HG03280 (cell line): ENCODE data around the gene ZC3H13.
A peak's percentile ranks its signal among the peaks of the same experiment; 100 is the strongest.

Source experiments
- ATAC-seq: cut with Tn5 transposase; IDR thresholded peaks from one replicate; pipeline ENCODE4 v1.9.1; 2021; ENCODE audit warnings: mild to moderate bottlenecking, moderate library complexity; ENCODE audit not compliant: unreplicated experiment

ZC3H13 gene, protein sequence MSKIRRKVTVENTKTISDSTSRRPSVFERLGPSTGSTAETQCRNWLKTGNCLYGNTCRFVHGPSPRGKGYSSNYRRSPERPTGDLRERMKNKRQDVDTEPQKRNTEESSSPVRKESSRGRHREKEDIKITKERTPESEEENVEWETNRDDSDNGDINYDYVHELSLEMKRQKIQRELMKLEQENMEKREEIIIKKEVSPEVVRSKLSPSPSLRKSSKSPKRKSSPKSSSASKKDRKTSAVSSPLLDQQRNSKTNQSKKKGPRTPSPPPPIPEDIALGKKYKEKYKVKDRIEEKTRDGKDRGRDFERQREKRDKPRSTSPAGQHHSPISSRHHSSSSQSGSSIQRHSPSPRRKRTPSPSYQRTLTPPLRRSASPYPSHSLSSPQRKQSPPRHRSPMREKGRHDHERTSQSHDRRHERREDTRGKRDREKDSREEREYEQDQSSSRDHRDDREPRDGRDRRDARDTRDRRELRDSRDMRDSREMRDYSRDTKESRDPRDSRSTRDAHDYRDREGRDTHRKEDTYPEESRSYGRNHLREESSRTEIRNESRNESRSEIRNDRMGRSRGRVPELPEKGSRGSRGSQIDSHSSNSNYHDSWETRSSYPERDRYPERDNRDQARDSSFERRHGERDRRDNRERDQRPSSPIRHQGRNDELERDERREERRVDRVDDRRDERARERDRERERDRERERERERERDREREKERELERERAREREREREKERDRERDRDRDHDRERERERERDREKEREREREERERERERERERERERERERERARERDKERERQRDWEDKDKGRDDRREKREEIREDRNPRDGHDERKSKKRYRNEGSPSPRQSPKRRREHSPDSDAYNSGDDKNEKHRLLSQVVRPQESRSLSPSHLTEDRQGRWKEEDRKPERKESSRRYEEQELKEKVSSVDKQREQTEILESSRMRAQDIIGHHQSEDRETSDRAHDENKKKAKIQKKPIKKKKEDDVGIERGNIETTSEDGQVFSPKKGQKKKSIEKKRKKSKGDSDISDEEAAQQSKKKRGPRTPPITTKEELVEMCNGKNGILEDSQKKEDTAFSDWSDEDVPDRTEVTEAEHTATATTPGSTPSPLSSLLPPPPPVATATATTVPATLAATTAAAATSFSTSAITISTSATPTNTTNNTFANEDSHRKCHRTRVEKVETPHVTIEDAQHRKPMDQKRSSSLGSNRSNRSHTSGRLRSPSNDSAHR (N-terminal part only)

GRCh38 chr13:46052319-46053161 is at the start of gene ZC3H13:
Gene ZC3H13 (minus strand): TSS chr13:46052746. CDS start chr13:46045507, 7,239 bp downstream.
- peak; percentile 100 for ATAC-seq

GRCh38 chr13:46102255-46102605 is 49.7 kb upstream of the ZC3H13 start:
- no peak for ATAC-seq

GRCh38 chr13:46101484-46102254 is 49.1 kb upstream of the ZC3H13 start:
- no peak for ATAC-seq

DNA sequence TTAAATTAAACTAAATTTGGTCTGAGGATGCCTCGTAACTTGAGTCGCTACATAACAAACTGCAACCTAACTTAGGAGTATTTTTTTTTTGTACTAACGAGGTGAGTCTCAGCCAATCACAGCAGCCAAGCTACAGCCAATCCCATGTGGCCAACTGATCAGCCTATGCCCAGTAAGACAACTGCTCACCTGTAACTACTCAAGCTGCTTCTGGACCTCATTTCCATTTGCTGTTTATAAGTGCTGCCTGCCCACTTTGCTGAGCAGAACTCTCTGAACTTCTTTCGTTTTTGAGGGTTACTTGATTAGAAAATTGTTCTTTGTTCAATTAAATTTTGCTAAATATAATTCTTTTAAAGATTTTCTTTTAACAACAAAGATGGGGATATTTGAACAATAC is 48.5 kb upstream of the ZC3H13 start:
- ATAC-seq, result no peak

- no peak for ATAC-seq
These were observed 47.8 kb upstream of the ZC3H13 start for GRCh38 chr13:46100191-46100815.

DNA sequence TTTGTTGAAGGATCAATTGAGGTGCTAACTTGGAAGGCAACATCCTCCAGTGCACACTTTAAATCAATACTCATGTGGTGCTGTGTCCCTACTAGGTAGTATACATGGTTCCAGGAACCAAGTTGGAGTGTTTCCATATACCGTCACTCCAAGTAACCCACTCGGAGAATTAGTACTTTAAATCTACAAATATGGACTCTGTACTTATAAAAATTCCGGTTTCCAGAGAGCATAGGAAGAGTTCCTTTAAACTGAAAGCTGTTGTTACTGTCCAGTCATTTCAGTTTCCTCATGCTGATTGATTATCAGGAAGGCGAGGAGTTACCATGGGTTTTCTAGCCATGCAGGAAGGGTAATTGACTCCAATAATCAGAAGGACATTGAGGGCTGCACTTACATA is 45.1 kb upstream of the ZC3H13 start:
- no peak for ATAC-seq

GRCh38 chr13:46097015-46097414 is 44.5 kb upstream of the ZC3H13 start:
- no peak for ATAC-seq

DNA sequence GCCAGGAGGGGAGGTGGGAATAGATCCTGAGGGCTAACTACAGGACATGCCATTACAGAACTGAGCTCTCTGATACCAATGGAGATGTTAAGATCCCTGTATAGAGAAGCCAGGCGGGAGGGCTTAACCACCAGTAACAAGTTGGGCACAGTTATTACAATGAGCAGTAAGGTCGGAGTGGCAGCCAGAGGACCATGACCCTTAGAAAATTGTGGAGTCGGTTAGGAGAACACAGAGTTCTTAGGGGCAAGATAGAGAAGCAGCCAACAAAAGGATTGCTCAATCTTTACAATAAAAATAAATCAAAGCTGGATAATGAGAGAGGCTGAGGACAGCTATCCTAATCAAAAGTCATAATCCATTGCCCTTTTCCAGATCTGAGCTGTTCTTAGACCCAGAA is 41.9 kb upstream of the ZC3H13 start:
- ATAC-seq, result no peak

DNA sequence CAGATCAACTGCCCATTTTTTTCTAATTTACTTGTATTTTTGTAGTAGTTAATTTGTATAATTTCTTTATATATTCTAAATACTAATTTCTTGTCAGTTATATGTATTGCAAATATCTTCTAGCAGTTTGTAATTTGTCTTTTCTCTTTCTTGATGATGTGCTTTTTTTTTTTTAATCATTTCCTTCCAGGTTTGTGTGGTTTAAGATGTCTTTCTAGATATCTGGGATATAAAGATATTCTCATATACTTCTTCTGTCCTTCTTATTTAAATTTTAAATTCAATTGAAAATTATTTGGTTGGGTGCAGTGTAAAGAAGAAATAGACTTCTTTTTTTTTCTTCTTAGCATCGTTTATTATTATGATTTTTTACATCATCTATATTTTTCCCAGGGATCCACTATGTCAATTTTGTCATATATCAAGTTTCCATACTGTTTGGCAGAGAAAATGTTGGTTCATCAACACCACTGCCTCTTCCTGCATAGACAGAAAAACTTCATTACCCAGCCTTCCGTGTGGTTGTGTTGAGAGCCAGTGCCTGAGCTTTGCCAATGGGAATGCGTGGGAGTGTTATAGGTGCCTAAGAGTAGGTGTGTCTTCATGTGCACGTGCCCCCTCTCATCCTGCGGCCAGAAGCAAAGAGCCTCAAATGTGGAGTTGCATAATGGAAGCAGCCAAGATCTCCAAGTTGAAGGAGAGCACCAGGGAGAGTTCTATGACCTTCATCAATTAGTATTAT is 36.4 kb upstream of the ZC3H13 start:
- no peak for ATAC-seq

- ATAC-seq, result no peak
These were observed 34.9 kb upstream of the ZC3H13 start for GRCh38 chr13:46087481-46087880.

- ATAC-seq, result no peak
These were observed 34.4 kb upstream of the ZC3H13 start for GRCh38 chr13:46086985-46087384.

- no peak for ATAC-seq
These were observed 33.9 kb upstream of the ZC3H13 start for GRCh38 chr13:46086421-46086922.

DNA sequence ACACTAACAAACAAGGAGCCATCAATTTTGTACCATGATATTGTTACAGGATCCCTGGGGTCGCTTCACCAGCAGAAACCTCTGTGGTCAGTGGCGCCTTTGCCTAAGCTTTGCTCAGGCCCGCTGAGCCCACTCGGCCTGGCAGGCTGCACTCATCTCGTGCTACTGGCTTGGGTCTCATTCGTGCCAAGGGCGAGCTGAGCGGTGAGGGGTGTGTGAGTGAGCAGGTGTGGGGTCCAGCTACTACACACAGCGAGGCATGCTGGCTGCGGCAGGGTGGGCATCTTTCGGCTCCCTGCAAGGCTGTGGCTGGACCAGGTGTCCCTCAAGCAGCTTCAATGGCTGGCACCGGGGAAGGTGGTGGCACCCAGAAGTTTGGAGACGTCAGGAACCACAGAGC is 33.2 kb upstream of the ZC3H13 start:
- no peak for ATAC-seq

DNA sequence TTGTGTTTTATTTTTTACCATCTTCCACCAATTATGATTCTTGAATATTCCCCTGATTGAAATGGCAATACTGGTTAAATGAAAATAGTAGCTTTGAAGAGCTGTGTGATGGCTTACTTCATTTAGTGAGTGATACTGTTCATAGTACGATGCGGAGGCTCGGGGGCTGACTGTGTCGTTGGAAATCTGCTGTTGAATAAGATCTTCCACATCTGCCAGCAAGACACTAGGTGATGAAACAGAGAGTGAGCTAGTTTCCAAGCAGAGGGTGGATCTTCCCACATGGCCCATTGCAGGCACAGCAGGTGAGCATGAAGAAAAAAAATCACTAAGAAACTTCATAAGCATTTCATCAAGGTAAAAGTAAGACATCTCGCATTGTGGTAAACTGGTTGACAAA is 29.8 kb upstream of the ZC3H13 start:
- no peak for ATAC-seq

DNA sequence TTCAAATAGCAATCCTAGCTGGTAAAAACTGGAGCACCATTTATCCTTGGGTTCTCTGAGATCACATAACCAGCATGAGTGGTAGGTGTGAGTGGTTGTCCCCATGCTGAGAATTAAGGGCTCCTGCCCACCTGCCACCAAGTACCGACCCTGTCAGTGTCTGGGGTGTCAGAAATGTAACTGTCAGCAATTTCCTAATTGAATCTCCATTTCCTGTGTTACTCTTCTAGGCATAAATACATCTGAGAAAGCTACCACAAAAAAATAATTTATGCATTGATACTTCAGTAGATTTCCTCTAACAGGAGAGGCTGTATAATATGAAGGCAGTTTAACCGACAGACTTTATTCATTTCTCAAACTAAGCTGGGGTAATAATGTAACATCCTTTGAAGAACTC is 27.2 kb upstream of the ZC3H13 start:
- no peak for ATAC-seq

- no peak for ATAC-seq
These were observed 24.7 kb upstream of the ZC3H13 start for GRCh38 chr13:46077265-46077664.

- ATAC-seq, result no peak
These were observed 24.3 kb upstream of the ZC3H13 start for GRCh38 chr13:46076827-46077226.

DNA sequence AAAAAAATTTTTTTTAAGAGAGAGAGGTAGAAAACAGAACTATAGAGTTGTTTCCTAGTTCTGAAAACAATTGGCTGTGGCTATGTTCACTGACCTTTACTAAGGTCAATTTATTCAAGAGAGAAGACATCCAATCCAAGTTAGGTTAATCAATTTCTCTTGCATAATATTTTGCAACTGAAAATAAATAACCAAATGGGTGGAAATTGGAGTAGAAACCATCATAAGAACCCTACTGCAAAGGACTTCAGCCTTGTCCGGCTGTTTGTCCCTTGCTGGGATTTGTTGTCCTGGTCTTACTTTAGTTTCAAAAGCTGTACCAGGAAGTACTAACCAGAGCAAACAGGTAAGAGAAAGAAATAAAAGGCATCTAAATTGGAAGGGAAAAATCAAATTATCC is 23.3 kb upstream of the ZC3H13 start:
- ATAC-seq, result no peak
